Keratinocyte (primary cell): ENCODE results near the gene ERBB4. TPM values are rescaled to one million over a fixed set of nuclear protein-coding genes. Genes with fewer than 3 reads are reported as not detected.

Source experiments
- DNase-seq: peaks from one replicate; pipeline ENCODE4 v3.0.0-alpha.2; 2011; ENCODE audit warnings: low read depth, missing footprints, low spot score
- FAIRE-seq: peaks from 2 replicates; lab custom pipeline; 2011; peaks lifted over from hg19 to GRCh38; lab: Jason Lieb, UNC
- H2AFZ ChIP-seq: 2 replicates; pipeline ENCODE4 v1.6.0; 2012; ENCODE audit warnings: low read length, control low read depth, inconsistent platforms; ENCODE audit not compliant: control insufficient read depth
- H3K27ac ChIP-seq: 2 replicates; pipeline ENCODE4 v1.5.1; 2011; ENCODE audit warnings: low read length; ENCODE audit not compliant: control insufficient read depth, insufficient read depth
- H3K27me3 ChIP-seq: 3 replicates; pipeline ENCODE4 v1.6.0; 2011; ENCODE audit warnings: low read length; ENCODE audit not compliant: control insufficient read depth, insufficient read depth; ENCODE audit errors: extremely low read depth
- H3K36me3 ChIP-seq, 2 experiments: 2 replicates in 1 of 2; 3 replicates in 1 of 2; pipeline ENCODE4 v1.5.1; 2011; ENCODE audit warnings: low read length in 2 of 2, mild to moderate bottlenecking in 1 of 2; ENCODE audit not compliant: control insufficient read depth in 2 of 2, insufficient read depth in 2 of 2; ENCODE audit errors: extremely low read depth in 1 of 2
- H3K4me1 ChIP-seq: 3 replicates; pipeline ENCODE4 v1.5.1; 2011; ENCODE audit warnings: low read length; ENCODE audit not compliant: control insufficient read depth, insufficient read depth; ENCODE audit errors: extremely low read depth
- H3K4me2 ChIP-seq: 3 replicates; pipeline ENCODE4 v1.6.0; 2011; ENCODE audit warnings: low read depth, low read length; ENCODE audit not compliant: control insufficient read depth, insufficient read depth; ENCODE audit errors: extremely low read depth
- H3K4me3 ChIP-seq, 3 experiments: fragments of 200-600 bp in 1 of 3; sonication (generic) in 1 of 3; 2 replicates in 2 of 3; 3 replicates in 1 of 3; pipeline ENCODE4 v1.5.1; 2011 to 2016; ENCODE audit warnings: low read length in 3 of 3, mild to moderate bottlenecking in 3 of 3, control low read depth in 2 of 3, inconsistent platforms in 1 of 3, low read depth in 1 of 3, mixed read lengths in 1 of 3, mixed run types in 1 of 3, moderate library complexity in 1 of 3; ENCODE audit not compliant: control insufficient read depth in 2 of 3, insufficient read depth in 2 of 3; ENCODE audit errors: extremely low read depth in 1 of 3
- H3K79me2 ChIP-seq: 2 replicates; pipeline ENCODE4 v1.6.0; 2012; ENCODE audit warnings: low read length; ENCODE audit not compliant: control insufficient read depth, insufficient read depth
- H3K9ac ChIP-seq: 3 replicates; pipeline ENCODE4 v1.6.0; 2011; ENCODE audit warnings: low read length; ENCODE audit not compliant: control insufficient read depth, insufficient read depth; ENCODE audit errors: extremely low read depth
- H3K9me1 ChIP-seq: 3 replicates; pipeline ENCODE4 v1.6.0; 2011; ENCODE audit warnings: low read length; ENCODE audit not compliant: control insufficient read depth, insufficient read depth; ENCODE audit errors: extremely low read depth
- H3K9me3 ChIP-seq: 2 replicates; pipeline ENCODE4 v1.5.1; 2012; ENCODE audit warnings: low read depth, low read length; ENCODE audit not compliant: control insufficient read depth
- H4K20me1 ChIP-seq: 3 replicates; pipeline ENCODE4 v1.6.0; 2011; ENCODE audit warnings: low read length; ENCODE audit not compliant: control insufficient read depth, insufficient read depth; ENCODE audit errors: extremely low read depth
- EZH2 ChIP-seq: IDR thresholded peaks from one replicate; pipeline ENCODE4 v1.6.1; 2012; ENCODE audit warnings: inconsistent platforms, mild to moderate bottlenecking, low read length, moderate library complexity
- dilution Hi-C: fragments of 300-500 bp; cut with MboI; formaldehyde crosslinking; loops from one replicate; pipeline ENCODE4 v1.7.0; 2020; ENCODE audit warnings: low sequenced_read_pairs; ENCODE audit not compliant: extremely low pct_ligation_motif_present
- polyA plus RNA-seq, 5 experiments: library from polyadenylated mRNA; depleted of rRNA in 3 of 5; stranded (reverse) in 3 of 5; stranded (forward) in 1 of 5; unstranded in 1 of 5; fragments of >200 nt; gene quantifications; 1 replicate in 1 of 5; 2 replicates in 3 of 5; 3 replicates in 1 of 5; pipeline versions ENCODE4 v1.2.1 to v1.2.3, GENCODE V29; 2011 to 2012; ENCODE audit warnings: missing spikeins in 2 of 5, low read depth in 1 of 5, low replicate concordance in 1 of 5
- TF ChIP-seq, protein P1 (sequence below), 3 experiments: IDR thresholded peaks in 1 of 3; conservative IDR thresholded peaks in 1 of 3; optimal IDR thresholded peaks in 1 of 3; 2 replicates in 2 of 3; 3 replicates in 1 of 3; pipeline versions ENCODE3 to v1.5.1; 2011; ENCODE audit warnings: low read length in 3 of 3, mild to moderate bottlenecking in 3 of 3, moderate library complexity in 2 of 3, control low read depth in 1 of 3, inconsistent platforms in 1 of 3; ENCODE audit not compliant: insufficient read depth in 2 of 3; ENCODE audit errors: extremely low read depth in 1 of 3

Gene ERBB4
- polyA plus RNA-seq, 1 donor (not counting 4 experiments of a cell fraction or from before 2014, with no cell fraction given): 0.01 TPM

GRCh38 chr2:212269005-212269404 is 269.6 kb downstream of the ERBB4 start:
- no peak for DNase-seq

GRCh38 chr2:212266297-212266696 is 272.3 kb downstream of the ERBB4 start:
- no peak overlapping the region for H3K4me2 ChIP-seq
- no peaks in the 10 kb centered on the region for H3K9me3 ChIP-seq
- H3K4me1 ChIP-seq: no peaks in the 10 kb centered on the region
- dilution Hi-C loops: no loop called here
- TF ChIP-seq EZH2: no peak
- TF ChIP-seq, protein P1, sequence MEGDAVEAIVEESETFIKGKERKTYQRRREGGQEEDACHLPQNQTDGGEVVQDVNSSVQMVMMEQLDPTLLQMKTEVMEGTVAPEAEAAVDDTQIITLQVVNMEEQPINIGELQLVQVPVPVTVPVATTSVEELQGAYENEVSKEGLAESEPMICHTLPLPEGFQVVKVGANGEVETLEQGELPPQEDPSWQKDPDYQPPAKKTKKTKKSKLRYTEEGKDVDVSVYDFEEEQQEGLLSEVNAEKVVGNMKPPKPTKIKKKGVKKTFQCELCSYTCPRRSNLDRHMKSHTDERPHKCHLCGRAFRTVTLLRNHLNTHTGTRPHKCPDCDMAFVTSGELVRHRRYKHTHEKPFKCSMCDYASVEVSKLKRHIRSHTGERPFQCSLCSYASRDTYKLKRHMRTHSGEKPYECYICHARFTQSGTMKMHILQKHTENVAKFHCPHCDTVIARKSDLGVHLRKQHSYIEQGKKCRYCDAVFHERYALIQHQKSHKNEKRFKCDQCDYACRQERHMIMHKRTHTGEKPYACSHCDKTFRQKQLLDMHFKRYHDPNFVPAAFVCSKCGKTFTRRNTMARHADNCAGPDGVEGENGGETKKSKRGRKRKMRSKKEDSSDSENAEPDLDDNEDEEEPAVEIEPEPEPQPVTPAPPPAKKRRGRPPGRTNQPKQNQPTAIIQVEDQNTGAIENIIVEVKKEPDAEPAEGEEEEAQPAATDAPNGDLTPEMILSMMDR (optimal IDR thresholded peaks at IDR 0.05 in 1 of 3, IDR thresholded peaks at IDR 0.05 in 1 of 3, conservative IDR thresholded peaks at IDR 0.05 in 1 of 3; ENCODE audit: extremely low read depth in 1 of 3, insufficient read depth in 2 of 3, low read length in 3 of 3): no peak
- no peak overlapping the region for H3K27ac ChIP-seq
- no peaks in the 10 kb centered on the region for H3K9me1 ChIP-seq
- no peak overlapping the region for H2AFZ ChIP-seq
- no peak for FAIRE-seq
- no peak overlapping the region for H3K9ac ChIP-seq
- no peaks in the 10 kb centered on the region for H4K20me1 ChIP-seq
- DNase-seq: no peak
- H3K36me3 ChIP-seq: no peaks in the 10 kb centered on the region
- H3K79me2 ChIP-seq: no peaks in the 10 kb centered on the region
- no peak overlapping the region for H3K4me3 ChIP-seq
- H3K27me3 ChIP-seq: no peaks in the 10 kb centered on the region

More at GRCh38 chr2:212269005-212269404, 269.6 kb downstream of the ERBB4 start:
- Histone ChIP-seq H3K27me3 (no peaks in the 10 kb centered on the region), H3K36me3 (no peaks in the 10 kb centered on the region), H2AFZ (no peak overlapping the region), H3K4me3 (no peak overlapping the region), H3K9me3 (no peaks in the 10 kb centered on the region), H3K27ac (no peak overlapping the region), H3K9me1 (no peaks in the 10 kb centered on the region), H4K20me1 (no peaks in the 10 kb centered on the region), H3K4me2 (no peak overlapping the region), H3K79me2 (no peaks in the 10 kb centered on the region), H3K9ac (no peak overlapping the region), H3K4me1 (no peaks in the 10 kb centered on the region)
- TF ChIP-seq, protein P1 (optimal IDR thresholded peaks at IDR 0.05 in 1 of 3, IDR thresholded peaks at IDR 0.05 in 1 of 3, conservative IDR thresholded peaks at IDR 0.05 in 1 of 3; ENCODE audit: extremely low read depth in 1 of 3, insufficient read depth in 2 of 3, low read length in 3 of 3): no peak
- no peak for TF ChIP-seq EZH2
- no peak for FAIRE-seq
- dilution Hi-C loops: no loop called here
